K562 (cell line): ENCODE measurements around the gene EHBP1L1. TPM values are rescaled to one million over a fixed set of nuclear protein-coding genes. Genes with fewer than 3 reads are reported as not detected.
A peak's percentile ranks its signal among the peaks of the same experiment; 100 is the strongest.

ENCODE experiments used
- CEBPB ChIP-seq: fragments of 450-650 bp; IDR thresholded peaks from 2 replicates; pipeline ENCODE4 v1.6.1; 2016; ENCODE audit warnings: missing genetic modification characterization, missing compliant biosample characterization
- CEBPG ChIP-seq, 3 experiments: fragments of 200-800 bp in 1 of 3; sonication (Bioruptor generic) in 1 of 3; sonication (generic) in 1 of 3; formaldehyde crosslinking in 1 of 3; IDR thresholded peaks in 2 of 3; conservative IDR thresholded peaks in 1 of 3; 2 replicates each; pipeline versions ENCODE4 v1.6.1 to v1.8.0; 2016 to 2022; ENCODE audit warnings: missing compliant biosample characterization in 2 of 3, missing genetic modification characterization in 2 of 3, mild to moderate bottlenecking in 1 of 3, missing genetic modification reagents in 1 of 3
- ETV6 ChIP-seq, 3 experiments: fragments of 150-350 bp in 1 of 3; sonication (generic) in 1 of 3; formaldehyde crosslinking in 1 of 3; IDR thresholded peaks; 2 replicates each; pipeline versions ENCODE4 v1.6.1 to v1.8.0; 2014 to 2022; ENCODE audit warnings: borderline replicate concordance in 2 of 3, low read depth in 2 of 3, antibody characterized with exemption in 1 of 3, low read length in 1 of 3, mild to moderate bottlenecking in 1 of 3, missing genetic modification reagents in 1 of 3
- FOXA1 ChIP-seq: fragments of 450-650 bp; IDR thresholded peaks from 2 replicates; pipeline ENCODE4 v1.6.1; 2016; ENCODE audit warnings: mild to moderate bottlenecking, borderline replicate concordance
- HBP1 ChIP-seq: fragments of 450-650 bp; formaldehyde crosslinking; IDR thresholded peaks from 2 replicates; pipeline ENCODE4 v1.4.0; 2022; ENCODE audit warnings: missing genetic modification characterization
- HDAC8 ChIP-seq: fragments of 450-650 bp; IDR thresholded peaks from 2 replicates; pipeline ENCODE4 v1.6.1; 2016; ENCODE audit warnings: mild to moderate bottlenecking, missing genetic modification characterization, moderate library complexity, missing compliant biosample characterization
- SAP30 ChIP-seq: fragments of 200-600 bp; sonication (generic); IDR thresholded peaks from 2 replicates; pipeline ENCODE4 v1.6.1; 2012; ENCODE audit warnings: borderline replicate concordance, low read depth, mild to moderate bottlenecking, moderate library complexity, low read length, control low read depth, inconsistent platforms; ENCODE audit not compliant: insufficient read depth, poor library complexity, severe bottlenecking
- SMARCE1 ChIP-seq: fragments of 450-650 bp; IDR thresholded peaks from 2 replicates; pipeline ENCODE4 v1.7.1; 2016; ENCODE audit warnings: mild to moderate bottlenecking
- ZBTB9 ChIP-seq: fragments of 450-650 bp; formaldehyde crosslinking; IDR thresholded peaks from 2 replicates; pipeline ENCODE4 v1.4.0; 2020; ENCODE audit warnings: mild to moderate bottlenecking, moderate library complexity
- ZFP36 ChIP-seq: fragments of 150-350 bp; IDR thresholded peaks from 2 replicates; pipeline ENCODE4 v1.6.1; 2018; ENCODE audit warnings: low read length, low read depth; ENCODE audit not compliant: partially characterized antibody
- ZNF143 ChIP-seq: sonication (generic); formaldehyde crosslinking; IDR thresholded peaks from 2 replicates; pipeline ENCODE4 v1.9.0; 2022; ENCODE audit warnings: mild to moderate bottlenecking, missing genetic modification reagents
- ZNF57 ChIP-seq: fragments of 450-650 bp; formaldehyde crosslinking; IDR thresholded peaks from 2 replicates; pipeline ENCODE4 v1.4.0; 2020; ENCODE audit warnings: mild to moderate bottlenecking, moderate library complexity
- polyA plus RNA-seq, 8 experiments: library from polyadenylated mRNA; depleted of rRNA in 4 of 8; stranded (reverse) in 5 of 8; unstranded in 3 of 8; fragments of >200 nt; fragmentation: Nextera tagmentation in 2 of 8; fragmentation: Illumina TruSeq in 1 of 8; extraction: Ambion mirVana in 2 of 8; extraction: Trizol in 1 of 8; gene quantifications; 2 replicates each; pipeline versions ENCODE4 v1.2.1 to v1.2.3, GENCODE V29; 2011 to 2014; ENCODE audit warnings: inconsistent platforms in 1 of 8, missing spikeins in 1 of 8
- total RNA-seq, 7 experiments: library from RNA; depleted of rRNA in 6 of 7; stranded (reverse); fragments of >200 nt in 6 of 7; fragmentation: Illumina TruSeq in 2 of 7; extraction: Trizol in 2 of 7; gene quantifications; 2 replicates each; pipeline versions ENCODE4 v1.2.1 to v1.2.3, GENCODE V29; 2011 to 2021; ENCODE audit warnings: low replicate concordance in 1 of 7
- TF ChIP-seq, protein P1 (sequence below): sonication (generic); formaldehyde crosslinking; IDR thresholded peaks from 2 replicates; pipeline ENCODE4 v1.5.0; 2020; ENCODE audit warnings: missing genetic modification reagents
- TF ChIP-seq, protein P2 (sequence below): fragments of 250-450 bp; sonication (Bioruptor Pico); IDR thresholded peaks from 2 replicates; pipeline ENCODE4 v1.5.0; 2020; ENCODE audit warnings: mild to moderate bottlenecking, borderline replicate concordance
- TF ChIP-seq, protein P3 (sequence below): fragments of 450-650 bp; formaldehyde crosslinking; IDR thresholded peaks from 2 replicates; pipeline ENCODE4 v1.4.0; 2020; ENCODE audit warnings: mild to moderate bottlenecking, mixed read lengths
- TF ChIP-seq, protein P4 (sequence below): sonication (generic); formaldehyde crosslinking; IDR thresholded peaks from 2 replicates; pipeline ENCODE4 v1.8.1; 2022; ENCODE audit warnings: missing genetic modification reagents

The EHBP1L1 gene
- total and polyA plus RNA-seq, 9 of the 15 experiments (the other 6 are each of a cell fraction or from before 2014, with no cell fraction given): 0.03 to 87.1 (median 26.3) TPM

GRCh38 chr11:65551572-65552387 is 24.1 kb upstream of the EHBP1L1 start (continued):
- TF ChIP-seq, protein P1, sequence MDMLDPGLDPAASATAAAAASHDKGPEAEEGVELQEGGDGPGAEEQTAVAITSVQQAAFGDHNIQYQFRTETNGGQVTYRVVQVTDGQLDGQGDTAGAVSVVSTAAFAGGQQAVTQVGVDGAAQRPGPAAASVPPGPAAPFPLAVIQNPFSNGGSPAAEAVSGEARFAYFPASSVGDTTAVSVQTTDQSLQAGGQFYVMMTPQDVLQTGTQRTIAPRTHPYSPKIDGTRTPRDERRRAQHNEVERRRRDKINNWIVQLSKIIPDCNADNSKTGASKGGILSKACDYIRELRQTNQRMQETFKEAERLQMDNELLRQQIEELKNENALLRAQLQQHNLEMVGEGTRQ (CRISPR knock-in tag): peak; percentile 69
- TF ChIP-seq, protein P2, sequence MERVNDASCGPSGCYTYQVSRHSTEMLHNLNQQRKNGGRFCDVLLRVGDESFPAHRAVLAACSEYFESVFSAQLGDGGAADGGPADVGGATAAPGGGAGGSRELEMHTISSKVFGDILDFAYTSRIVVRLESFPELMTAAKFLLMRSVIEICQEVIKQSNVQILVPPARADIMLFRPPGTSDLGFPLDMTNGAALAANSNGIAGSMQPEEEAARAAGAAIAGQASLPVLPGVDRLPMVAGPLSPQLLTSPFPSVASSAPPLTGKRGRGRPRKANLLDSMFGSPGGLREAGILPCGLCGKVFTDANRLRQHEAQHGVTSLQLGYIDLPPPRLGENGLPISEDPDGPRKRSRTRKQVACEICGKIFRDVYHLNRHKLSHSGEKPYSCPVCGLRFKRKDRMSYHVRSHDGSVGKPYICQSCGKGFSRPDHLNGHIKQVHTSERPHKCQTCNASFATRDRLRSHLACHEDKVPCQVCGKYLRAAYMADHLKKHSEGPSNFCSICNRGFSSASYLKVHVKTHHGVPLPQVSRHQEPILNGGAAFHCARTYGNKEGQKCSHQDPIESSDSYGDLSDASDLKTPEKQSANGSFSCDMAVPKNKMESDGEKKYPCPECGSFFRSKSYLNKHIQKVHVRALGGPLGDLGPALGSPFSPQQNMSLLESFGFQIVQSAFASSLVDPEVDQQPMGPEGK (CRISPR knock-in tag): no peak
- TF ChIP-seq ZNF57 (CRISPR knock-in tag) (no peak), SAP30 (no peak), SMARCE1 (no peak), CEBPB (tag) (no peak), HBP1 (no peak), ETV6 (IDR thresholded peaks at IDR 0.05; ENCODE audit: borderline replicate concordance in 1 of 2, low read depth in 2 of 2, low read length in 1 of 2) (no peak), ETV6 (CRISPR knock-in tag; IDR thresholded peaks at IDR 0.05; ENCODE audit: borderline replicate concordance) (no peak), HDAC8 (tag) (no peak), FOXA1 (no peak), ZFP36 (no peak), CEBPG (CRISPR knock-in tag; IDR thresholded peaks at IDR 0.05) (peak; percentile 5; the same call in 1 of the 2 replicates), CEBPG (tag; conservative IDR thresholded peaks at IDR 0.05 in 1 of 2, IDR thresholded peaks at IDR 0.05 in 1 of 2) (no peak), ZBTB9 (no peak), ZNF143 (CRISPR knock-in tag) (peak; percentile 26; the same call in 1 of the 2 replicates)
- TF ChIP-seq, protein P3, sequence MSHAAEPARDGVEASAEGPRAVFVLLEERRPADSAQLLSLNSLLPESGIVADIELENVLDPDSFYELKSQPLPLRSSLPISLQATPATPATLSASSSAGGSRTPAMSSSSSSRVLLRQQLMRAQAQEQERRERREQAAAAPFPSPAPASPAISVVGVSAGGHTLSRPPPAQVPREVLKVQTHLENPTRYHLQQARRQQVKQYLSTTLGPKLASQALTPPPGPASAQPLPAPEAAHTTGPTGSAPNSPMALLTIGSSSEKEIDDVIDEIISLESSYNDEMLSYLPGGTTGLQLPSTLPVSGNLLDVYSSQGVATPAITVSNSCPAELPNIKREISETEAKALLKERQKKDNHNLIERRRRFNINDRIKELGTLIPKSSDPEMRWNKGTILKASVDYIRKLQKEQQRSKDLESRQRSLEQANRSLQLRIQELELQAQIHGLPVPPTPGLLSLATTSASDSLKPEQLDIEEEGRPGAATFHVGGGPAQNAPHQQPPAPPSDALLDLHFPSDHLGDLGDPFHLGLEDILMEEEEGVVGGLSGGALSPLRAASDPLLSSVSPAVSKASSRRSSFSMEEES (CRISPR knock-in tag): peak; percentile 89
- TF ChIP-seq, protein P4, sequence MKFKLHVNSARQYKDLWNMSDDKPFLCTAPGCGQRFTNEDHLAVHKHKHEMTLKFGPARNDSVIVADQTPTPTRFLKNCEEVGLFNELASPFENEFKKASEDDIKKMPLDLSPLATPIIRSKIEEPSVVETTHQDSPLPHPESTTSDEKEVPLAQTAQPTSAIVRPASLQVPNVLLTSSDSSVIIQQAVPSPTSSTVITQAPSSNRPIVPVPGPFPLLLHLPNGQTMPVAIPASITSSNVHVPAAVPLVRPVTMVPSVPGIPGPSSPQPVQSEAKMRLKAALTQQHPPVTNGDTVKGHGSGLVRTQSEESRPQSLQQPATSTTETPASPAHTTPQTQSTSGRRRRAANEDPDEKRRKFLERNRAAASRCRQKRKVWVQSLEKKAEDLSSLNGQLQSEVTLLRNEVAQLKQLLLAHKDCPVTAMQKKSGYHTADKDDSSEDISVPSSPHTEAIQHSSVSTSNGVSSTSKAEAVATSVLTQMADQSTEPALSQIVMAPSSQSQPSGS (CRISPR knock-in tag): no peak
